Measurements from ENCODE around the gene NCAPH2.

Gene NCAPH2

GRCh38 chr22:50507991-50508884, at the start of gene NCAPH2:
Gene NCAPH2 (plus strand): TSS chr22:50508224. CDS start chr22:50508338, 114 bp downstream.
- peak; percentile 96 for DNase-seq

DNA sequence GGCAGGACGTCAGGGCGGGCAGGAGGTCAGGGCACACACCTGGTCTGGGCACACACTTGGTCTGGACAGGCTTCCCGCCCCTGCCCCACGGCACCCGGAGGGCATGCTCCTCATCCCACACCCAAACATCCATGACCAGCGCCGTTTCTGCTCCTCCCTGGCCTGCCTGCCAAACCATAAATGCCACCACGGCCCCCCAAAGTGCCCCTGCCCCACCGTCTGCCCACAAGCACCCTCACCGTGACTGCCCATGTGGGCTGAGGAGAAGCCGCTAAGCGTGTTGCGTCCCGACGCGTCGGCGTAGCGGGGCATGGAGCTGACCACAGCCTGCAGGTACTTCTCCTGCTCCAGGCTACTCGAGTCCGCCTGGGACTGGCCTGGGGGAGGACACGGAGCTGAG, 49.0 kb upstream of the NCAPH2 start:
- DNase-seq, result no peak

GRCh38 chr22:50459496-50460140, 48.4 kb upstream of the NCAPH2 start:
- no peak for DNase-seq

DNA sequence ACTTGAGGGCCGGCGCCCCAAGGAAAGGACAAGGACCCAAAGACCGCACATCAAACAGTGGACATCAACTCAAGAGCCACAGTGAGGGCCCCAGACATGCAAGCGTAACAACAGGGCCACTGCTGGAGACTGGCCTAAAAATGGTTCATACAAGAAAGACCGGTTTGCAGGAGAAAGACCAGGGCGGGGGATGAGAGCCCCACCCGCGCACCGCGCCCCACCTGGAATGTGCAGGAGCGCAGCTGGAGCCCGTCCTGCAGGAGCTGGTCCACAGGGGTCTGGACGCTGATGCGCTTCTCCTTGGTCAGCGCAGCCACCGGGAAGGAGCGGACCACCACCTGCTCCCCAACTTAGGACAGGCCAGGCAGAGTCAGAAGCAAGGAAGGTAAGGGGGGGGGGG, 47.1 kb upstream of the NCAPH2 start:
- no peak for DNase-seq

GRCh38 chr22:50461536-50461935, 46.5 kb upstream of the NCAPH2 start:
- no peak for DNase-seq

GRCh38 chr22:50461979-50462540, 46.0 kb upstream of the NCAPH2 start:
- no peak for DNase-seq

DNA sequence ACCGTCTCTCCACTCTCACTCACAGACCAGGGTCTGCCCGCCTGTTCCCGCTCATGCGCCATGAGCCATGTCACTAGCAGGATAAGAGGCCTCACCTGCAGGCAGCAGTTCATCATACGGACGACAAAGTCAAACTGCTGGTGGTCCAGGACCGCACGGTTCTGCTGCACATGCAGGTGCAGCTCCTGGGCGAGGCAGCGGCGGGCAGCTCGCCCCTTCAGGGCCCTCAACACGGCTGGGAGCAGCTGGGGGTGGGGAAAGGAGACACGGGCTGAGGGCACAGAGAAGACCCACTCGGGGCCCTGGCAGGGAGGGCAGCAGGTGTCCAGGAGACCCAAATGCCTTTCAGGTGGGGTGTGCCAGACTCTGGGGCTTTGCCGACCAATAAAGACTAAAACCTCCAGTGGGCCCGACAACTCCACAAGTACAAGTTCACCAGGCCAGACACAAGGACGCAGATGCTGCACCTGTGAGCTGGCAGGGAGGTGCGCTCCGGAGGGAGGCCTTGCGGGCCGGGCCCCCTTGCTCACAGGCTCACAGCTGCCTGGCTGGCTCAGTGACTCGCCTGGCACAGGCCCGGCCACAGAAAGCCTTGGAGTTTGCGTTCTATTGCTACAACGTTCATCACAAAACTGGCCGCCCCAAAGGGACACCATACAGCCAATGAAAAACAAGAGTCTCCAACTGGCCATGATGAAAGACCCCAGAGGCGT, 44.7 kb upstream of the NCAPH2 start:
- DNase-seq, result no peak

DNA sequence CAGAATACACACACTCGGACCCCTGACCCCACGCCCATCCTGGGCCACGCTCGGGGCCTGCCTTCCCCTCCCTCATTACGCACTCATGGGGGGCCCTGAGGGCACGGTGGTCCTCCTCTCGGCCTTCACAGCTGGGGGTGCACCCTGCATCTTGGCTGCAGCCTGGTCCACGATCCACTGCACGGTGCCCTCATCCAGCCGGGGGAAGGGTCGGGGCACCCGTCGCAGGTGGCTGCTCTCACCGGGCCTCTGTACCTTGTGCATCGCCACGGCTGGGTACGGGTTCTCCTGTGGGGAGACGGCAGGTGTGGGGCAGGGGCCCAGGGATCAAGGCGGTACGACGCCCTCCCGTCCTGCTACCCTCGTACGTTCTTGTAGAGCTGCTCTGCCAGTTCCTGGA, 43.6 kb upstream of the NCAPH2 start:
- no peak for DNase-seq

DNA sequence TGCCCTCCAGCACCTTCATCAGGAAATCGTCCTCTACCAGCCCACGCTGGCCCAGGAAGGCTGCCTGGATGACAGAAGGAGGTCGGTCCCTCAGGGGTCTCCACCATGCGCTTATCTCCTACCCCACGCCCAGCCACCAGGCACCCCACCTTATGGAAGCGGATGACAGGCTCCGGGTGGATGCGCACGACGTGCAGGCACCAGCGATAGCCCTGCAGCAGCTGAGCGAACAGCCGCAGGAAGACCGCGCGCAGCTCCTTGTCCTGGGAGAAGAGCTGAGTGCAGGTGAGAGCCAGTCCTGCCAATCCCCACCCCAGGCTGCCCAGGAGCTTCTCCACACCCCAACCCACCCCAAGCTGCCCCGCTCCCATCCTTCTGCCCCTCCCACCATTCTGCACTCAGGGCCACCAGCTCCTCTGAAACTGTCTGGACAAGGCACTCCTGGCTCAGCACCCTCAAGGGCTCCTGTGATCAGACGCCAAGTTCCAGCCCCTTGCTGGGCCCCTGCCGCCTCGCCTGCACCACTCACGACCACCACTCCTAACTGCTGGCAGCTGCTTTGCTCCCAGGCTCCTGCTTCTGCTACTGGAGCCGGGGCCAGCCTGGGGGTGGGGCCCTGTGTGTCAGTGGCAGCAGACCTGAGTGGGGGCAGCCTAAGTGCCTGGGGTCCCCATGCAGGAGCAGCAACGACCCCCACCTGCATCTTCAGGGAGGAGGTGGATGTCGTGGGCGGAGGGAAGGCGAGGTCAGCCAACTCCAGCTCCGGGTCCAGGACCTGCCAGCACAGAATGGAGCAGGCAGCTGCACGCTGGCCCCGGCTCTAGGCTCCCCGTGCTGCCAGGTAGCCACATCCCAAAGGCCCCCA, 42.7 kb upstream of the NCAPH2 start:
- DNase-seq, result no peak

GRCh38 chr22:50467341-50467740, 40.7 kb upstream of the NCAPH2 start:
- DNase-seq, result no peak

- DNase-seq, result no peak
Observed at GRCh38 chr22:50467773-50468440, 40.1 kb upstream of the NCAPH2 start.

- DNase-seq, result no peak
Observed at GRCh38 chr22:50468626-50469025, 39.4 kb upstream of the NCAPH2 start.

GRCh38 chr22:50469377-50470305, 38.4 kb upstream of the NCAPH2 start:
- DNase-seq, result peak; percentile 24

GRCh38 chr22:50470491-50470890, 37.5 kb upstream of the NCAPH2 start:
- no peak for DNase-seq

GRCh38 chr22:50471197-50471847, 36.7 kb upstream of the NCAPH2 start:
- no peak for DNase-seq

DNA sequence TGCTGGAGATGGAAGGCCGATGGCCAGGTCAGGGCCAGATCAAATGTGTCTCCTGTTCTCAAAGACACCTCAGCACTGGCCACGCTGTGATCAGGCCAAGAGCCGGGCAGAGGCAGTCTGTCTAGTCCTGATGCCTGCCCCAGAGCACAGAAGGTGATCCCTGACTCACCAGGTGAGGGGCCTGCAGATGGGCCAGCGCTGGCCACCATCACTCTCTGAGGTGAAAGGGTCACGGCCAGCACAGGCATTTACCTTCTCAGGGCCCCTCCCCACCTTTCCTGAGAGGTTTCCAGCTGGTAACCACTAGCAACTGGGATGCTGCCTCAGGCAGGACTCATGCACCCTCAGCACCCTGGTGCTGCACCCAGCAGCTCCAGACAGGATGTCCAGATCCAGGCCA, 36.1 kb upstream of the NCAPH2 start:
- DNase-seq, result no peak

DNA sequence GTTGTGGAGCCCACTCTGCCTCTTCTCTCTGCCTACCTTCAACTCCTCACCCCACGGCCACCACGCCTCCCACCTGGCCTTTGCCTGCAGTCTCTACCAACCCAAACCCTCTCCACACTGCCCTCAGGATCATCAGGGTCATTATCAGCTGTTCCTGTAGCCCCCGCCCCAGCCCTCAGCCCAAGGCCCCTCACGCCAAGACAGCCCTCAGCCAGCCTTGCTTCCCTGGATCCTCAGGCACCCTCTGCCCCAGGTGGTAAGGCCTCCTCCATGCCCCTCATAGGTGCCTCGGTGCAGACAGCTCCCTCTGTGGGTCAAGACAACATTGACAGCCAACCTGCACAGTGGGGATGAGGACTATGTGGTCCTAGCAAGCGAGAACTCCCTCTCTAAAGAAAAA, 34.9 kb upstream of the NCAPH2 start:
- DNase-seq, result peak; percentile 57

DNA sequence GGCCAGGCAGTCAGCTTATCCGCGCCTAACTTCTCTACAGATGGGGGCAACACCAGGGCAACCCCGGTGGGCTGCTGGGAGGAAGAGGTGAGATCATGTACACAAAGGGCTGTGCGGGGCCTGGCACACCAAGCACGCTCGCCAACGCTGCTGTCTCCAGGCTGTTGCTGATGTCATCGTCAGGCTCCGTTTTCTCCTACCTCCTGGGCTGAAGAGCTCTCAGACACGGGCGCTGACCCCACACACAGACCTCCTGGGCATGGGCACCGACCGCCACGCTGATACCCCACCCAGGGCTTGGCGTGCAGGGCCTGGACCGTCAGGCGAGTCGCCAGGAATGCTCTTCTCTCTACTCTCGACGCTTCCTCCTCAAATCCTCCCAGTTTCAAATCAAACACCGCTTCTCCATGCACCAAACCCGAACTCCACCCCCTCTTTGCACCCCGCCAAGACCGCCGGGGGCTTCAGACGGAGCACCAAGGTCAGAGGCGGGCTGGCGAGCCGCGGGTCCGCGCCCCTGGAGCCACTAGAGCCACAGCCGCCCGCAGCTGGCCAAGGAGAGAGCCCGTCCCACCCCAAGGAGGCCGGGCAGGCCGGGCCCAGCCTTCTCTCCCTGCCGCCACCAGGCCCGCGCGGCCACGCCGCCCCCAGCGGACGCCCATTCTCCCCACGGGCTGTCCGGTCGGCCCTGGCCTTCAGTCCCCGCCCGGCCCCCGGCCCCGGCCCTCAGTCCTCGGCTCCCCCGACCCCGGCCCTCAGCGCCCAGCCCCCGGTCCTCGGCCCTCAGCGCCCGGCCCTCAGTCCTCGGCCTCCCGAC, 34.0 kb upstream of the NCAPH2 start:
- DNase-seq, result no peak
